ENCODE measurements around the gene AFAP1L2. TPM values are rescaled to one million over a fixed set of nuclear protein-coding genes. Genes with fewer than 3 reads are reported as not detected.
"Not testable (repeated sequence)": the region's sequence is repeated elsewhere in the genome, so short reads cannot be mapped to it uniquely, and the experiment has no call there.

Gene AFAP1L2
- total RNA-seq, 1 donor from 2014 or later, result 3.9 TPM

- DNase-seq (ENCODE audit: low spot score), result no peak
- intact Hi-C loops (cut with DNase I), result no loop called here
Observed at GRCh38 chr10:114370966-114371365, 33.3 kb downstream of the AFAP1L2 start.

GRCh38 chr10:114370199-114370598 is 34.1 kb downstream of the AFAP1L2 start:
- DNase-seq (ENCODE audit: low spot score), result no peak
- intact Hi-C loops (cut with DNase I), result no loop called here

GRCh38 chr10:114368057-114368391 is 36.3 kb downstream of the AFAP1L2 start:
- intact Hi-C loops (cut with DNase I), result no loop called here
- no peak for DNase-seq (ENCODE audit: low spot score)

- DNase-seq (ENCODE audit: low spot score), result no peak
- intact Hi-C loops (cut with DNase I), result no loop called here
Observed at GRCh38 chr10:114367351-114368056, 36.8 kb downstream of the AFAP1L2 start.

GRCh38 chr10:114364726-114365125 is 39.6 kb downstream of the AFAP1L2 start:
- intact Hi-C loops (cut with DNase I), result no loop called here

GRCh38 chr10:114363745-114364454 is 40.4 kb downstream of the AFAP1L2 start:
- intact Hi-C loops (cut with DNase I), result no loop called here
- no peak for DNase-seq (ENCODE audit: low spot score)

More at GRCh38 chr10:114364726-114365125, 39.6 kb downstream of the AFAP1L2 start:
- DNase-seq (ENCODE audit: low spot score), result no peak

GRCh38 chr10:114362826-114363355 is 41.4 kb downstream of the AFAP1L2 start:
- intact Hi-C loops (cut with DNase I), result no loop called here
- no peak for DNase-seq (ENCODE audit: low spot score)

- DNase-seq (ENCODE audit: low spot score), result no peak
- intact Hi-C loops (cut with DNase I), result no loop called here
Observed at GRCh38 chr10:114359953-114360345, 44.4 kb downstream of the AFAP1L2 start.

- no peak for DNase-seq (ENCODE audit: low spot score)
- intact Hi-C loops (cut with DNase I), result no loop called here
Observed at GRCh38 chr10:114359041-114359952, 45.0 kb downstream of the AFAP1L2 start.

GRCh38 chr10:114357515-114357996 is 46.7 kb downstream of the AFAP1L2 start:
- intact Hi-C loops (cut with DNase I), result no loop called here
- no peak for DNase-seq (ENCODE audit: low spot score)

GRCh38 chr10:114356751-114357514 is 47.4 kb downstream of the AFAP1L2 start:
- intact Hi-C loops (cut with DNase I), result no loop called here
- no peak for DNase-seq (ENCODE audit: low spot score)

GRCh38 chr10:114356126-114356525 is 48.2 kb downstream of the AFAP1L2 start:
- intact Hi-C loops (cut with DNase I), result no loop called here
- DNase-seq (ENCODE audit: low spot score), result no peak

- intact Hi-C loops (cut with DNase I), result no loop called here
- no peak for DNase-seq (ENCODE audit: low spot score)
Observed at GRCh38 chr10:114353383-114353782, 50.9 kb downstream of the AFAP1L2 start.

GRCh38 chr10:114352653-114353298 is 51.5 kb downstream of the AFAP1L2 start:
- intact Hi-C loops (cut with DNase I), result no loop called here
- no peak for DNase-seq (ENCODE audit: low spot score)

GRCh38 chr10:114350751-114351150 is 53.6 kb downstream of the AFAP1L2 start:
- intact Hi-C loops (cut with DNase I), result no loop called here
- no peak for DNase-seq (ENCODE audit: low spot score)

GRCh38 chr10:114349522-114350215 is 54.6 kb downstream of the AFAP1L2 start:
- no peak for DNase-seq (ENCODE audit: low spot score)
- intact Hi-C loops (cut with DNase I), result no loop called here

- intact Hi-C loops (cut with DNase I); DNase-seq (ENCODE audit: low spot score): not testable (repeated sequence)
Observed at GRCh38 chr10:114349071-114349470, 55.2 kb downstream of the AFAP1L2 start.

- intact Hi-C loops (cut with DNase I), result no loop called here
- DNase-seq (ENCODE audit: low spot score), result no peak
Observed at GRCh38 chr10:114347791-114348190, 56.5 kb downstream of the AFAP1L2 start.
